Kidney tubule cell (primary cell): ENCODE results near the gene SLC17A5.
"Not testable (repeated sequence)": the region's sequence is repeated elsewhere in the genome, so short reads cannot be mapped to it uniquely, and the experiment has no call there.

Experiments
- DNase-seq: peaks from one replicate; pipeline ENCODE4 v3.0.0-alpha.2; 2018; ENCODE audit warnings: low spot score

The SLC17A5 gene

GRCh38 chr6:73566486-73566871 lies 87.3 kb downstream of the SLC17A5 start:
- not testable (repeated sequence) for DNase-seq

DNA sequence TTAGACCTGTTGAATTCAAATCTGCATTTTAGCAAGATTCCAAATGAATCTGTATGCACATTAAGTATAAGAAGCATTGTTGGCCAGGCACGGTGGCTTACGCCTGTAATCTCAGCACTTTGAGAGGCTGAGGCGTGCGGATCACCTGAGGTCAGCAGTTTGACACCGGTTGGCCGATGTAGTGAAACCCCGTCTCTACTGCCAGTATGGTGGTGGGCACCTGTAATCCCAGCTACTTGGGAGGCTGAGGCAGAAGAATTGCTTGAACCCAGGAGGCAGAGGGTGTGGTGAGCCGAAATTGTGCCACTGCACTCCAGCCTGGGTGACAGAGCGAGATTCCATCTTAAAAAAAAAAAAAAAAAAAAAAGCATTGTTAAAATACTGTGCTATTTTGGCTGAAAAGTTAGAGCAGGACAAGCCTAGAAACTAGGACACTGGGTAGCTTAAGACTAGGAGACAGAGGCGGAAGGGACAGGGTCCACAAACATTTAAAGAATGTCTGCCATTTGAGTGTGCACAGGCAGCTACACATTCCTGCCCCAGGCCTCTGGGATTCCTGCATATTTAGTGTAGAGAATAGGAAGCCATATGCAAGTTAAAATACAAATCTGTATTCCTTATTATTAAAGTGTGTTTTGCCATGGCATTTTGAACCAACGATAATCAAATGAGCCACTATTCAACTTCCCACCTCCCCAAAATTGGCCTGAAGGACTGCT lies 87.9 kb downstream of the SLC17A5 start:
- peak; percentile 71 for DNase-seq

DNA sequence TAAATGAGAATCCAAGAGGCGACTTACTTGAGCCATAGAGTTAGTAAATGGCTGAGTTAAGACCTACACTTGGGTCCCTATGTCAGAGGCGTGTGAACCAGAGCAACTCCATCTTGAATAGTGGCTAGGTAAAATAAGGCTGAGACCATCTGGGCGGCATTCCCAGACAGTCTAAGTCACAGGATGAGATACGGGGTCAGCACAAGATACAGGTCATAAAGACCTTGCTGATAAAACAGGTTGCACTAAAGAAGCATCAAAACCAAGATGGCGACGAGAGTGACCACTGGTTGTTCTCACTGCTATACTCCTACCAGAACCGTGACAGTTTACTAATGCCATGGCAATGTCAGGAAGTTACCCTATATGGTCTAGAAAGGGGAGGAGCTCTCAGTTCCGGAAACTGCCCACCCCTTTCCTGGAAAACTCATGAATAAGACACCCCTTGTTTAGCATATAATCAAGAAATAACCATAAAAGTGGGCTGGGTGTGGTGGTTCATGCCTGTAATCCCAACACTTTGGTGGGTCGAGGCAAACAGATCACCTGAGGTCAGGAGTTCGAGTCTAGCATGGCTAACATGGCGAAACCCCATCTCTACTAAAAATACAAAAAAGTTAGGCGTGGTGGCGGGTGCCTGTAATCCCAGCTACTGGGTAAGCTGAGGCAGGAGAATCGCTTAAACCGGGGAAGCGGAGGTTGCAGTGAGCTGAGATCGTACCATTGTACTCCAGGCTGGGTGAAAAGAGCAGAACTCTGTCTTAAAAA lies 89.0 kb downstream of the SLC17A5 start:
- no peak for DNase-seq

DNA sequence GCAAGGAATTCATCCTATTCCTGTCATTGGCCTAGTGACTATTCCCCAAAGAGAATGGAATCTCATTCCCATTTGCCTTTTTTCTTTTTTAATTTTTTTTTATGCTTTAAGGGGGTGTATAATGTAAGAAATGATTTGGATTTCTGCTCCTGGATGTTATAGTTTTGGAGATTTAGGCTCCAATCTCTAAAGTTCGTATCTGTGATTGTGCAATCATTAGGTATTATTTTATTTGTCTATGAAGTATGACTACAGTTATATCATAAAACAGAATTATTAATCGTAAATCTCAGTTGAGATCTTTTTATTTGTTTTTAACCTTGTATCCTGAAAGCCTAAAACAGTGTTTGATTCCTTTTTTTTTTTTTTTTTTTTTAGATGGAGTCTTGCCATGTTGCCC lies 91.2 kb downstream of the SLC17A5 start:
- no peak for DNase-seq

DNA sequence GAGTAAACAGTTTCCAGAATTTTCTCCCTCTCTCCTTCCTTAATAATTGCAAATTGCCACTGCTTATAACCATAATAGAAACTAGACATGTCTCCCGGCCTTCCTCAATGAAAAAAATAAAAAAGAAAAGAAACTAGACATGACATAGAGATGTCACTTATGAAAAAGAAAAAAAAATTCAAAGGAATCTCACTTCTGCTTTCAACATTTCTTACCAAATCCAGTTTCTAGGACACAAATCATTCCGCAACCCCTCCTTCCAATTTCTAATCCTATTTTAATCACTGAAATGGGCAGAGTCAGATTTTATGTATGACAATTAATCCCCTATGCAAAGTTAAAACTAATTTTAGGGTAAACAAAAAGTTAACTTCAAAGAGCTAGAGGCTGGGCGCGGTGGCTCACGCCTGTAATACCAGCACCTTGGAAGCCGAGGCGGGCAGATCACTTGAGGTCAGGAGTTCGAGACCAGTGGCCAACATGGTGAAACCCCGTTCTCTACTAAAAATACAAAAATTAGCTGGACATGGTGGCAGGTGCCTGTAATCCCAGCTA lies 92.9 kb downstream of the SLC17A5 start:
- no peak for DNase-seq

DNA sequence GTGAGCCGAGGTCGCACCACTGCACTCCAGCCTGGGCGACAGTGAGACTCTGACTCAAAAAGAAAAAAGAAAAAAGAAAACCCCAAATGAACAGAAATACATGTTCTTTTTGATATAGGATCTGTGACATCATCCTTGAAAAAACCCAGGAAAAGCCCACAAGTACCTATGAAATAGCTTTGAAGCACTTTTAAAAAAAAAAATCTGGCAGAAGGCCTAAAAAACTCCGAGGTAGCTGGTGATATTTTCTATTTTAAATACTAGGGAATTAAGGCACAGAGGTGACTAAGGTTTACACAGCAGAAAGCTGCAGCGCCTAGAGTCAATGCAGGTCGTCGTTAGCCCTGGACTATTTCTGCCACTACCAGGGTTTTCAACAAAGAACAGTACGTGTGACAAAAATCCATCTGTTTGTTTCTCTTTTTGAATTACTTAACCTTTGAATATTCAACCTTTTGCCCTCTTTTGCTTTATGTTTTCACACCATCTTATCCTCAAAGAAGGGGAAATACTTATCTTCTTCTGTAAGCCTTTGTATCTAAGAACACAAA lies 93.5 kb downstream of the SLC17A5 start:
- no peak for DNase-seq

DNA sequence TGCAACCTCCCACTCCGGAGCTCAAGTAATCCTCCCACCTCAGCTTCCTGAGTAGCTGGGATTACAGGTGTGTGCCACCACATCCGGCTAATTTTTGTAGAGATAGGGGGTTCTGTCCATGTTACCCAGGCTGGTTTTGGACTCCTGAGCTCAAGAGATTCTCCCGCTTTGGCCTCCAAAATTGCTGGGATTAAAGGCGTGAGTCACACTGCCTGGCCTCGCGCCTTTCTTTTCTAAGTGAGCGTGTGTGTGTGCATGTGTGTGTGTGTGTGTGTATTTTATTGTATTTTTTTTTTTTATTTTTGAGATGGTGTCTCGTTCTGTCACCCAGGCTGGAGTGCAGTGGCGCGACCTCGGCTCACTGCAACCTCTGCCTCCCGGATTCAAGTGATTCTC lies 94.4 kb downstream of the SLC17A5 start:
- DNase-seq, result not testable (repeated sequence)

DNA sequence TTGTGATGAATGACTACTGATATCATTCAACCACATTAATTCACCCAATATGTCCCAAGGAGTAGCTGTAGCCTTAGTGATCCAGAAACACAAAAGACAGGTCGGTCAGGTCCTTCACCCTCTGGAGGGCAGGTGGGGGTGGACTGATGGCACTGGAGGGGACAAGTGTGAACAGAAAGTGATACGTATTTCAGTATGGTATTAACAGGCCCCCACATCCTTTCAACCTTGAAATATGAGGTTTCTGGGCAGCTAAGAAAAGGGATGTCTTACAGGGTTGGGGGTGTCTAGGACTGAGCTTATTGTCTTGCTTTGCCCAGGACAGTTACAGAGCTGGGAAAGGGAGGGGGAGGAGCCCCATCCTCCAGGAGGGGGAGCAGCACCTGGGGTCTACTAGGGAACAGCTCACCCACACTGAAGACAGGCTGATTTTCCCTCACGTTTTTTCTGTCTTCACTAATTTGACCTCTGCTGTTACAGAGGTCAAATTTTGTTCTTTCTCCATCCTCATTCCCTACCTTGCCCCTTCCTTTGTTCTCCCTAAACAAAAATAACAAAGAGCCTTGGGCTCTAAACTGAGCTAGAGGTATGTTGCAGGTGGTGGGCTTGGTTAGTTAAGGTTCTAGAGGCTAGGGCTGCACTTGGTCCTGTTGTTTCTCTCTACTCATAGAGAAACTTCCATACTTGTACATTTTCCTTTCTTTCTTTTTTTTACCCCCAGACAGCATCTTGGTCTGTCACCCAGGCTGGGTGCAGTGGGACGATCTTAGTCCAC lies 95.0 kb downstream of the SLC17A5 start:
- no peak for DNase-seq

- no peak for DNase-seq
Measured at GRCh38 chr6:73556836-73557235, 97.0 kb downstream of the SLC17A5 start.

DNA sequence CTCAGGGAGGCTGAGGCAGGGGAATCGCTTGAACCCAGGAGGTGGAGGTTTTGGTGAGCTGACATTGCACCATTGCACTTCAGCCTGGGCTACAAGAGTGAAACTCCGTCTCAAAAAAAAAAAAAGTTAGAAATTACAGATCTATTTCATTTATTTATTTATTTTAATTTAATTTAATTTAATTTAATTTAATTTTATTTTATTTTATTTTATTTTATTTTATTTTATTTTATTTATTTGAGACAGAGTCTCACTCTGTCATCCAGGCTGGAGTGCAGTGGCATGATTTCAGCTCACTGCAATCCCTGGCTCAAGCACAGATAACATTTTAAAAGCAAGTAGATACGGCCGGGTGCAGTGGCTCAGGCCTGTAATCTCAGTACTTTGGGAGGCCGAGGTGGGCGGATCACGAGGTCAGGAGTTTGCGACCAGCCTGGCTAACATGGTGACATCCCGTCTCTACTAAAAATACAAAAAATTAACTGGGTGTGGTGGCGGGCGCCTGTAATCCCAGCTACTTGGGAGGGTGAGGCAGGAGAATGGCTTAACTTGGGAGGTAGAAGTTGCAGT lies 98.3 kb downstream of the SLC17A5 start:
- DNase-seq, result not testable (repeated sequence)

- DNase-seq, result not testable (repeated sequence)
Measured at GRCh38 chr6:73551115-73551514, 102.7 kb downstream of the SLC17A5 start.

- no peak for DNase-seq
Measured at GRCh38 chr6:73548458-73549446, 105.0 kb downstream of the SLC17A5 start.

DNA sequence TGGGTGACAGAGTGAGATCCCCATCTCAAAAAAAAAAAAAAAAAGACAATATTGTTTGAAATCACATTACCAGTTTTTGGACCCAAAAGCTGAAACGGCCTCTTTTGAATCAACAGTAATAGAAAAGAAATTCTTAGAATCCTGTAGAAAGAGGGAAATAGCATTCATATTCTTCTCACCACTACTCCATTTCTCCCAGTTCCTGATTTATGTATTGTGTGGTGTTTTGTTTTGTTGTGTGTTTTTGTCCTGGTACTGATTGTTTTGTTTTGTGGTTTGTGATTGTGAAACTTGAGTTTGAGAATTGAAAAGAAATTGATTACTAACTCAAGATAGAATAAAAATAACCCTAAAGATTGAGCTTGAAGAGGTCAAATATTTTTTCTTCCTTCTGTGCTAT lies 106.8 kb downstream of the SLC17A5 start:
- no peak for DNase-seq
